Keratinocyte (primary cell): ENCODE measurements around the gene ELF1. TPM values are rescaled to one million over a fixed set of nuclear protein-coding genes. Genes with fewer than 3 reads are reported as not detected.
A peak's percentile ranks its signal among the peaks of the same experiment; 100 is the strongest.

ENCODE experiments used
- DNase-seq: peaks from one replicate; pipeline ENCODE4 v3.0.0-alpha.2; 2011; ENCODE audit warnings: low read depth, missing footprints, low spot score
- FAIRE-seq: peaks from 2 replicates; lab custom pipeline; 2011; peaks lifted over from hg19 to GRCh38; lab: Jason Lieb, UNC
- H2AFZ ChIP-seq: 2 replicates; pipeline ENCODE4 v1.6.0; 2012; ENCODE audit warnings: low read length, control low read depth, inconsistent platforms; ENCODE audit not compliant: control insufficient read depth
- H3K27ac ChIP-seq: 2 replicates; pipeline ENCODE4 v1.5.1; 2011; ENCODE audit warnings: low read length; ENCODE audit not compliant: control insufficient read depth, insufficient read depth
- H3K27me3 ChIP-seq: 3 replicates; pipeline ENCODE4 v1.6.0; 2011; ENCODE audit warnings: low read length; ENCODE audit not compliant: control insufficient read depth, insufficient read depth; ENCODE audit errors: extremely low read depth
- H3K36me3 ChIP-seq, 2 experiments: 2 replicates in 1 of 2; 3 replicates in 1 of 2; pipeline ENCODE4 v1.5.1; 2011; ENCODE audit warnings: low read length in 2 of 2, mild to moderate bottlenecking in 1 of 2; ENCODE audit not compliant: control insufficient read depth in 2 of 2, insufficient read depth in 2 of 2; ENCODE audit errors: extremely low read depth in 1 of 2
- H3K4me1 ChIP-seq: 3 replicates; pipeline ENCODE4 v1.5.1; 2011; ENCODE audit warnings: low read length; ENCODE audit not compliant: control insufficient read depth, insufficient read depth; ENCODE audit errors: extremely low read depth
- H3K4me2 ChIP-seq: 3 replicates; pipeline ENCODE4 v1.6.0; 2011; ENCODE audit warnings: low read depth, low read length; ENCODE audit not compliant: control insufficient read depth, insufficient read depth; ENCODE audit errors: extremely low read depth
- H3K4me3 ChIP-seq, 3 experiments: fragments of 200-600 bp in 1 of 3; sonication (generic) in 1 of 3; 2 replicates in 2 of 3; 3 replicates in 1 of 3; pipeline ENCODE4 v1.5.1; 2011 to 2016; ENCODE audit warnings: low read length in 3 of 3, mild to moderate bottlenecking in 3 of 3, control low read depth in 2 of 3, inconsistent platforms in 1 of 3, low read depth in 1 of 3, mixed read lengths in 1 of 3, mixed run types in 1 of 3, moderate library complexity in 1 of 3; ENCODE audit not compliant: control insufficient read depth in 2 of 3, insufficient read depth in 2 of 3; ENCODE audit errors: extremely low read depth in 1 of 3
- H3K79me2 ChIP-seq: 2 replicates; pipeline ENCODE4 v1.6.0; 2012; ENCODE audit warnings: low read length; ENCODE audit not compliant: control insufficient read depth, insufficient read depth
- H3K9ac ChIP-seq: 3 replicates; pipeline ENCODE4 v1.6.0; 2011; ENCODE audit warnings: low read length; ENCODE audit not compliant: control insufficient read depth, insufficient read depth; ENCODE audit errors: extremely low read depth
- H3K9me1 ChIP-seq: 3 replicates; pipeline ENCODE4 v1.6.0; 2011; ENCODE audit warnings: low read length; ENCODE audit not compliant: control insufficient read depth, insufficient read depth; ENCODE audit errors: extremely low read depth
- H3K9me3 ChIP-seq: 2 replicates; pipeline ENCODE4 v1.5.1; 2012; ENCODE audit warnings: low read depth, low read length; ENCODE audit not compliant: control insufficient read depth
- H4K20me1 ChIP-seq: 3 replicates; pipeline ENCODE4 v1.6.0; 2011; ENCODE audit warnings: low read length; ENCODE audit not compliant: control insufficient read depth, insufficient read depth; ENCODE audit errors: extremely low read depth
- EZH2 ChIP-seq: IDR thresholded peaks from one replicate; pipeline ENCODE4 v1.6.1; 2012; ENCODE audit warnings: inconsistent platforms, mild to moderate bottlenecking, low read length, moderate library complexity
- dilution Hi-C: fragments of 300-500 bp; cut with MboI; formaldehyde crosslinking; loops from one replicate; pipeline ENCODE4 v1.7.0; 2020; ENCODE audit warnings: low sequenced_read_pairs; ENCODE audit not compliant: extremely low pct_ligation_motif_present
- polyA plus RNA-seq, 5 experiments: library from polyadenylated mRNA; depleted of rRNA in 3 of 5; stranded (reverse) in 3 of 5; stranded (forward) in 1 of 5; unstranded in 1 of 5; fragments of >200 nt; gene quantifications; 1 replicate in 1 of 5; 2 replicates in 3 of 5; 3 replicates in 1 of 5; pipeline versions ENCODE4 v1.2.1 to v1.2.3, GENCODE V29; 2011 to 2012; ENCODE audit warnings: missing spikeins in 2 of 5, low read depth in 1 of 5, low replicate concordance in 1 of 5
- TF ChIP-seq, protein P1 (sequence below), 3 experiments: IDR thresholded peaks in 1 of 3; conservative IDR thresholded peaks in 1 of 3; optimal IDR thresholded peaks in 1 of 3; 2 replicates in 2 of 3; 3 replicates in 1 of 3; pipeline versions ENCODE3 to v1.5.1; 2011; ENCODE audit warnings: low read length in 3 of 3, mild to moderate bottlenecking in 3 of 3, moderate library complexity in 2 of 3, control low read depth in 1 of 3, inconsistent platforms in 1 of 3; ENCODE audit not compliant: insufficient read depth in 2 of 3; ENCODE audit errors: extremely low read depth in 1 of 3

ELF1 gene
- polyA plus RNA-seq, 1 donor (not counting 4 experiments of a cell fraction or from before 2014, with no cell fraction given): 57.6 TPM

- H3K4me1 ChIP-seq: peaks cover 27% of the 10 kb centered on the region
- H3K27ac ChIP-seq: no peak overlapping the region
- no peak overlapping the region for H3K4me3 ChIP-seq
- H3K36me3 ChIP-seq: peaks cover 3 to 6% of the 10 kb centered on the region in 2 experiments
- dilution Hi-C loops: no loop called here
- no peak for FAIRE-seq
- H3K9me3 ChIP-seq: no peaks in the 10 kb centered on the region
- no peak overlapping the region for H3K4me2 ChIP-seq
- no peaks in the 10 kb centered on the region for H3K27me3 ChIP-seq
- H3K9me1 ChIP-seq: no peaks in the 10 kb centered on the region
- H4K20me1 ChIP-seq: no peaks in the 10 kb centered on the region
- no peak overlapping the region for H2AFZ ChIP-seq
- H3K79me2 ChIP-seq: peaks cover 88% of the 10 kb centered on the region
- TF ChIP-seq, protein P1, sequence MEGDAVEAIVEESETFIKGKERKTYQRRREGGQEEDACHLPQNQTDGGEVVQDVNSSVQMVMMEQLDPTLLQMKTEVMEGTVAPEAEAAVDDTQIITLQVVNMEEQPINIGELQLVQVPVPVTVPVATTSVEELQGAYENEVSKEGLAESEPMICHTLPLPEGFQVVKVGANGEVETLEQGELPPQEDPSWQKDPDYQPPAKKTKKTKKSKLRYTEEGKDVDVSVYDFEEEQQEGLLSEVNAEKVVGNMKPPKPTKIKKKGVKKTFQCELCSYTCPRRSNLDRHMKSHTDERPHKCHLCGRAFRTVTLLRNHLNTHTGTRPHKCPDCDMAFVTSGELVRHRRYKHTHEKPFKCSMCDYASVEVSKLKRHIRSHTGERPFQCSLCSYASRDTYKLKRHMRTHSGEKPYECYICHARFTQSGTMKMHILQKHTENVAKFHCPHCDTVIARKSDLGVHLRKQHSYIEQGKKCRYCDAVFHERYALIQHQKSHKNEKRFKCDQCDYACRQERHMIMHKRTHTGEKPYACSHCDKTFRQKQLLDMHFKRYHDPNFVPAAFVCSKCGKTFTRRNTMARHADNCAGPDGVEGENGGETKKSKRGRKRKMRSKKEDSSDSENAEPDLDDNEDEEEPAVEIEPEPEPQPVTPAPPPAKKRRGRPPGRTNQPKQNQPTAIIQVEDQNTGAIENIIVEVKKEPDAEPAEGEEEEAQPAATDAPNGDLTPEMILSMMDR (optimal IDR thresholded peaks at IDR 0.05 in 1 of 3, IDR thresholded peaks at IDR 0.05 in 1 of 3, conservative IDR thresholded peaks at IDR 0.05 in 1 of 3; ENCODE audit: extremely low read depth in 1 of 3, insufficient read depth in 2 of 3, low read length in 3 of 3): no peak
- no peak for TF ChIP-seq EZH2
- no peak for DNase-seq
- H3K9ac ChIP-seq: no peak overlapping the region
Measured at GRCh38 chr13:40981949-40982348, 37.2 kb downstream of the ELF1 start.

DNA sequence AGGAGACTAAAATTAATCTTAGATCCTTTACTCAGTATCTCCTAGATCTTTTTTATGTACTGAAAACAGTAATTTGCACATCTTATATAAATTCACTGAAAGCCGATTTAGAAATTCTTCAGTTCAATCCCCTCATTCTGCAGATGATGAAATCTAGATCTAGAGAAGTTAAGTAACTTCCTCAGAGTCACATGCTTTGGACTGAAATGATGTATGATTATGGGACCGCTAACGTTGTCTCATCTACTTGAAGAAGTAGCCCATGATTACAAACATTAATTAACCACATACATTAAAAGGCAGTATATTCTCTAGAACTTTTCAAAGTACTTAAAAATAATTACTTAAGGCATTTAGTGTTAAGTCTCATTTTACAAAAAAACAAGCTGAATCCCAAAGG is 37.8 kb downstream of the ELF1 start:
- Histone ChIP-seq H3K79me2 (peaks cover 91% of the 10 kb centered on the region), H2AFZ (no peak overlapping the region), H3K9me3 (no peaks in the 10 kb centered on the region), H3K4me2 (no peak overlapping the region), H3K9ac (no peak overlapping the region), H3K4me1 (peaks cover 27% of the 10 kb centered on the region), H3K36me3 (peaks cover 3 to 6% of the 10 kb centered on the region in 2 experiments), H3K27me3 (no peaks in the 10 kb centered on the region), H3K9me1 (no peaks in the 10 kb centered on the region), H4K20me1 (no peaks in the 10 kb centered on the region), H3K4me3 (no peak overlapping the region), H3K27ac (peak overlapping the region; percentile 6)
- FAIRE-seq: no peak
- TF ChIP-seq, protein P1 (optimal IDR thresholded peaks at IDR 0.05 in 1 of 3, IDR thresholded peaks at IDR 0.05 in 1 of 3, conservative IDR thresholded peaks at IDR 0.05 in 1 of 3; ENCODE audit: extremely low read depth in 1 of 3, insufficient read depth in 2 of 3, low read length in 3 of 3): no peak
- no peak for TF ChIP-seq EZH2
- DNase-seq: no peak
- dilution Hi-C loops: no loop called here
